BJ (cell line): ENCODE data around the gene TMEM161A. TPM values are rescaled to one million over a fixed set of nuclear protein-coding genes. Genes with fewer than 3 reads are reported as not detected.

ENCODE experiments used
- CTCF ChIA-PET: fragments of 350-600 bp; formaldehyde crosslinking; extraction: SDS; loops from one replicate; lab custom pipeline; 2021; ENCODE audit warnings: antibody characterized with exemption, inconsistent platforms; lab: Yijun Ruan, JAX
- POLR2A ChIA-PET: fragments of 300-600 bp; sonication (Branson Sonifier 250); formaldehyde crosslinking; extraction: SDS; loops from one replicate; lab custom pipeline; 2021; ENCODE audit warnings: antibody characterized with exemption; lab: Charles Lee
- DNase-seq: peaks from one replicate; pipeline ENCODE4 v3.0.0-alpha.2; 2011; ENCODE audit warnings: low read depth
- H3K27me3 ChIP-seq: 2 replicates; pipeline ENCODE4 v1.6.0; 2011; ENCODE audit warnings: low read length; ENCODE audit not compliant: control insufficient read depth, insufficient read depth
- H3K36me3 ChIP-seq: 2 replicates; pipeline ENCODE4 v1.5.1; 2011; ENCODE audit warnings: low read length; ENCODE audit not compliant: control insufficient read depth, insufficient read depth
- H3K4me3 ChIP-seq: 2 replicates; pipeline ENCODE4 v1.5.1; 2011; ENCODE audit warnings: low read depth, mild to moderate bottlenecking, control low read depth, low read length
- polyA plus RNA-seq: library from polyadenylated mRNA; depleted of rRNA; stranded (reverse); fragments of >200 nt; gene quantifications from 2 replicates; pipeline ENCODE4 v1.2.3, GENCODE V29; 2011
- TF ChIP-seq, protein P1 (sequence below): IDR thresholded peaks from 2 replicates; pipeline ENCODE4 v1.5.1; 2011; ENCODE audit warnings: low read depth, mild to moderate bottlenecking, control low read depth, inconsistent platforms, low read length, moderate library complexity; ENCODE audit not compliant: insufficient read depth

The TMEM161A gene
- polyA plus RNA-seq, 1 experiment: 40.1 TPM

DNA sequence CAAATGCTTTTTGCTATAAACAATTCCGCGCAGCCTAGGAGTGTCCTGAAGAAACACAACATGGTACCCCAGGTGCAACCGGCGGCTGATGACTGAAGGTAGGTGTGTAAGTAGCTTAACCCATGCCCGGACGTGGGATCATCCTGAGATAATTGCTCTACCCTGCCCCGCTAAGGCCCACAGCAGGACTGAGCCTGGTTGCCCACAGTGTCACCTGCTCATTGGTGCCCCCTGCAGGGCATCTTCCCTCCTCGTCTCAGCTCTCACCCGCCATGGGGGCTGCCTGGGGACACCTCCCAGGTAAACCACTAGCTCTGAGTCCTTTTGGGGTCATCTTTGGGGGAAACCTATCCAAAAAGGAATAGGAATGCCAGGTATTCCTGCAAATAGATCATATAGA lies 22.3 kb downstream of the TMEM161A start:
- TF ChIP-seq, protein P1, sequence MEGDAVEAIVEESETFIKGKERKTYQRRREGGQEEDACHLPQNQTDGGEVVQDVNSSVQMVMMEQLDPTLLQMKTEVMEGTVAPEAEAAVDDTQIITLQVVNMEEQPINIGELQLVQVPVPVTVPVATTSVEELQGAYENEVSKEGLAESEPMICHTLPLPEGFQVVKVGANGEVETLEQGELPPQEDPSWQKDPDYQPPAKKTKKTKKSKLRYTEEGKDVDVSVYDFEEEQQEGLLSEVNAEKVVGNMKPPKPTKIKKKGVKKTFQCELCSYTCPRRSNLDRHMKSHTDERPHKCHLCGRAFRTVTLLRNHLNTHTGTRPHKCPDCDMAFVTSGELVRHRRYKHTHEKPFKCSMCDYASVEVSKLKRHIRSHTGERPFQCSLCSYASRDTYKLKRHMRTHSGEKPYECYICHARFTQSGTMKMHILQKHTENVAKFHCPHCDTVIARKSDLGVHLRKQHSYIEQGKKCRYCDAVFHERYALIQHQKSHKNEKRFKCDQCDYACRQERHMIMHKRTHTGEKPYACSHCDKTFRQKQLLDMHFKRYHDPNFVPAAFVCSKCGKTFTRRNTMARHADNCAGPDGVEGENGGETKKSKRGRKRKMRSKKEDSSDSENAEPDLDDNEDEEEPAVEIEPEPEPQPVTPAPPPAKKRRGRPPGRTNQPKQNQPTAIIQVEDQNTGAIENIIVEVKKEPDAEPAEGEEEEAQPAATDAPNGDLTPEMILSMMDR: peak; percentile 64
- Histone ChIP-seq H3K36me3 (peaks cover 1% of the 10 kb centered on the region; the same call in 1 of the 2 replicates), H3K4me3 (no peak overlapping the region), H3K27me3 (no peaks in the 10 kb centered on the region)
- ChIA-PET CTCF (interaction anchor here (0.5 to 2.1 kb wide), 7 partner anchors 9 to 248 kb away, joined by 3 to 11 read pairs (median 3); no protein-coding TSS in a partner anchor), POLR2A (no interaction called here)
- no peak for DNase-seq

GRCh38 chr19:19113040-19113626 lies 25.1 kb downstream of the TMEM161A start:
- Histone ChIP-seq H3K27me3 (no peaks in the 10 kb centered on the region), H3K36me3 (no peaks in the 10 kb centered on the region), H3K4me3 (no peak overlapping the region)
- POLR2A ChIA-PET: no interaction called here
- TF ChIP-seq, protein P1: no peak
- CTCF ChIA-PET: no interaction called here
- no peak for DNase-seq

- CTCF ChIA-PET: interaction anchor here (0.6 to 0.8 kb wide), 2 partner anchors 43 to 58 kb away, joined by 3 read pairs; no protein-coding TSS in a partner anchor
- POLR2A ChIA-PET: no interaction called here
- Histone ChIP-seq H3K27me3 (no peaks in the 10 kb centered on the region), H3K36me3 (no peaks in the 10 kb centered on the region), H3K4me3 (no peak overlapping the region)
- DNase-seq: no peak
- TF ChIP-seq, protein P1: no peak
Observed at GRCh38 chr19:19111967-19112580, 26.2 kb downstream of the TMEM161A start.

DNA sequence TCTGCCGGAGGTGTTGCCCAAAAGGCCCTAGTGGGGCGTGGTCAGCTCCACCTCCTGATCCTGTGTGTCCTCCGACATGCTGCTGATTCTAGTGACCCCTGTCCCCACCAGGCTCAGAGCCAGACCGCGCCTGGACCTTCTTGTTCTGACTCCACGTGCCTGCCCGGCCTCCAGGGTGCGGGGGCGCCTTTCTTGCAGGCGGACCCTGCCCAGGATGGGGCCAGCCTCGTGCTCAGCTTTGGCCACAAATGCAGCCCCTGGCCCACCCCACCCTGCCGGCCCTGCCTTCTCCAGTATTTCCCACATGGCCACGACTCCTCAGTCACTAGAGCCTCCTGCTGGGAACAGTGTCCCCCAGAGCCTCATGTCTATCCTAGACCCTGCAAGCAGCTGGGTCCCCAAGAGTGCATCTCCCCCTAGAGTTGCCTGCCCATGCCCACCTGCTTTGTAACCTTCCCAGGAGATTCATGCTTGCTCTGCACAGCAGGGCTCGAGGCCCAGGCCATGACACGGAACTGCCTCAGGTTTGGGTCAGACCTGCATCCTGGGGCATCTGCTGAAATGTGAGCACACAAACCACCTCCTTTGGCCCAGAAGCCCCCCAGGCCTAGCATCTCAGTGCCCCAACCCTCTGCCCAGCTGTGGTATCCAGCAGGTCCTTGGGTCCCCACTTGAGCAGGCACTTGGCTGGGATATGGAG lies 27.0 kb downstream of the TMEM161A start:
- Histone ChIP-seq H3K36me3 (no peaks in the 10 kb centered on the region), H3K27me3 (no peaks in the 10 kb centered on the region), H3K4me3 (no peak overlapping the region)
- TF ChIP-seq, protein P1: no peak
- DNase-seq: no peak
- POLR2A ChIA-PET: no interaction called here
- CTCF ChIA-PET: interaction anchor here (0.6 to 1.2 kb wide), 3 partner anchors 42 to 57 kb away, joined by 3 to 4 read pairs (median 3); no protein-coding TSS in a partner anchor
